NCI-H446 treated with DMSO at 0.1 percent for 48 hours (cell line): Measurements from ENCODE around the gene DNLZ.

ENCODE experiments used
- DNase-seq: peaks from one replicate; lab custom pipeline; 2025; lab: John Stamatoyannopoulos, UW

The DNLZ gene

DNA sequence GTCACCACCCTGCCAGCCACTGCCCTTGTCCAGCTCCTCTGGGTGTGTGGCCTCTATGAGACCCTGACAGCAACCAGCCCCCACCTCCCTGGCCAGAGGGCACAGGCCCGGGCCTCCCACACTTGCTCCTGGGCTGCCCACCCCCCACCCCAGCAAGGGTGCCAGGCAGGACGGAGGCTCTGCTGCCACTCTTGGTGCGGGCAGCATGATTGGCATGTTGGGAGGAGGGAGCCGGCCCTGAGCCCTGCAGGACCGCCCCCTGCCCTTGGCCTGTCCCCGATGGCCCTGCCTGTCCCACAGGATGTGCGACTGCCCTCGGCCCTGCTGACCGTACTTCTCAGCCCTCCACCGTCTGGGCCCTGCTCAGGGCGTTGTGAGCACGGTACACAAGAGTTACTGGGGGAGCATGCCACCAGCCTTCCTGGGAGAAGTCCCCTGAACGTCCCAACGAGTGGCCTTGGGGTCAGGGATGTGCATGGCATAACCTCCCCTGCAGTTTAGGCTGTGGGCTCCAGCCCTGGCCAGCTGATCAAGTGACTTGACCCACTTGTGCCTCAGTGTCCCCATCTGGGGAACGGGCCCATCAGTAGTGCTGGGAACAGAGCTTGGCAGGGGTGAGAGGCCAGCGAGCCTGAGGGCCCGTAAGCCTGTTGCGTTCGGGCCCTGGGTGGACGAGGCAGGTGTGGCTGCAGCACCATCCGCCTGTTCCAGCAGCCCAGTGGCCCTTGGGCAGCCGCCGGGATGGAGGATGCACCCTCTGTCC lies 20.2 kb downstream of the DNLZ start:
- DNase-seq = no peak

GRCh38 chr9:136342181-136343120 lies 21.1 kb downstream of the DNLZ start:
- DNase-seq = no peak

- DNase-seq = no peak
These were observed 21.8 kb downstream of the DNLZ start for GRCh38 chr9:136341769-136342168.

DNA sequence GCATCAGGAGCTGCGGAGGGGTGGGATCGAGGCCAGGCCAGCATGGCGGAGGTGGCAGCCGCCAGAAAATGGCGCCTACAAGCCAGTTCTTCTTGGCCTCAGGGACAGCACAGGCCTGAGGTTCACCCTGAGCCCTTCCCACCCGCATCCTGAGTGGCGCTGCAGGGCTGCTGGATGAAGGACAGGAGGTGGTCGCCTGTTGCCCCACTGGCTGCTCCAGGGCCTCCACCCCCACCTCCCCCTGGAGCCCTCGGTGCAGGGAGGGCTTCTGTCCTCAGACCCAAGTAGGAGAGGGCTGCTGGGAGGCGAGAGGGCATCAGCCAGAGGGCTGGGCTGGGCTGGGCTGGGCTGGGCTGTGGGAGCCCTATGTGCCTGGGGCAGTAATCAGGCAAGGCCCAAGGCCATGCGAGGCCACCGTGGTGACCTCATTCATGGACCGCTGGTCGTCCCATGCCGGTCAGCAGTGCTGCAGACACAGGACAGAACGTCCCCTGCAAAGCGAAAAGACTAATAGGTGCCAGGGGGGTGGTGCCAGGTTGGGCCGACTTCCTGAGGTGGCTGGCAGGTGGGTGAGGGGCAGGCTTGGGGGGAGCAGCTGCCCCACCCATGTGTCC lies 22.4 kb downstream of the DNLZ start:
- DNase-seq = no peak

DNA sequence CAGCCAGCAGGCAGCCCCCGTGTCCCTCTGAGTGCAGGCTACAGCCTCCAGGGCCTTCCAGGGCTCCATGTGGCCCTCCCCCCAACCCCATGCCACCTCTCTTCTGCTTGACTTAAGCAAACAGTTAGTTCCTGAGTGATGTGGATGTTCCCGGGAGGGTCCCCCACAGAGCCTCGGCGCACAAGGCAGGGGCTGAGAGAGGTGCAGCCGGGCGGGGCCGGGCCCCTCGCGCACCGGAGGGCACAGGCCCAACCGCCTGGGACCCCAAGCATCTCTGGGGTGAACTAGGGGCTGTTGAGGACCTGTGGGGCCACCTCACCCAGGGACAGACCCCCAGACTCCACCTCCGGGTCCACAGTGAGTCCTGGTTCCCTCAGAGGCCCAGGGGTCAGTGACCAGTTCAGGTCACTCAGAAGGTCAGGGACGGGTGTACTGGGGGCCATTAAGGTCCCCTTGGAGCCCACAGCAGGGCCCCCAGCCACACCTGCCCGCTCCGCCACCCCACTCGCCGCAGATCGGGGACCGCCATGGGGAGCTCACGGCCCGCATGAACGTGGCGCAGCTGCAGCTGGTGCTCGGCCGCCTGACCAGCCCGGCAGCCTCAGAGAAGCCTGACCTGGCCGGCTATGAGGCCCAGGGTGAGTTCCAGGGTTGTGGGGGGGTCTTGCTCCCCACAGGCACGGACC lies 23.0 kb downstream of the DNLZ start:
- no peak for DNase-seq

DNA sequence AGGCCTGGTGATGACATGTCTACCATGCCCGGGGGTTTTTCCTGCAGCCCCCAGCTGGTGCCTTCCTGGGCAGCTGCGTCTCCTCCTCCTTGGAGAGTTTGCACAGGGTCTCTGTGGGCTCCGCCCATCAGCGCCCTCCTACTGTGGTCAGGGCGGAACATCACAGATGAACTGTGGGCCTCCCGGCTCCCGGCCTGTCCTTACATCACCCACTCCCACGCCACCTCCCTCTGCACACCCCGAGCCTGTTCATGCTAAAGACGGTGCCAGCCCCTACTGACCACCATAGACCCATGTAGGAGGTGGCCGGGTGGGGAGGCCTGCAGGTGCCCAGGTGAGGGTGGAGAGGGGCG lies 23.6 kb downstream of the DNLZ start:
- no peak for DNase-seq

DNA sequence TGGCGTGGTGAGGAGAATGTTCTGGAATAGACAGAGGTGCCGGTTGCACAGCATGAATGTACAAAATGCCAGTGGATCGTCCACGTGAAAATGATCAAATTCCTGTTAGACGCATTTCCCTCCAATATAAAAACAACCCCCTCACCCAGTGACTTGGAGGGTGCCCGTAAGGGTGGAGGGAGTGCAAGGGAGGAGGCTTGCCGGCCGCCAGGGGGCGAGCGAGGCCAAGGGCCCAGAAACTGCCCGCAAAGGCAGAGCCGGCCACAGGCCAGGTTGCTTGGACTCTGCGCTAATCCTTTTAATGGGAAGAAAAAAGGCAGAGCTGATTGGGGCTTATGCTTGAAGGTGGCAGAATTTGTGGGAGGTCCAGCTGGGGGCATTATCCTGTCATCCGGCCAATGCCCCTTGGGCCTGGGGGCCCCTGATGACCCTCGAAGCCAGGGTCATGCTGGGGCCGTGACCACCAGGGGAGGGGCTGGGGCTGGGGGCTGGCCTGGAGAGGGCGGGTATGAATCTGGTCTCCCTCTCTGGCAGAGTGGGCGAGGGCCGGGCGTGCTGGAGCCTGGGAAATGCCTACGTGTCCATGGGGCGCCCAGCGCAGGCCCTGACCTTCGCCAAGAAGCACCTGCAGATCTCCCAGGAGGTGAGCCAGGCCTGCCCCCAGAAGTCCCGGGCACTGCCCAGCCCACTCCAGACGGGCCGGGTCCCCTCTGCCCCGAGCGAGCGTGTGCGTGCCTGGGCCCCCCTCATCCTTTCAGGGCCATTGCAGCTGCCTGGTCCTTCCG lies 24.2 kb downstream of the DNLZ start:
- no peak for DNase-seq

- DNase-seq = no peak
These were observed 25.0 kb downstream of the DNLZ start for GRCh38 chr9:136338511-136338910.

DNA sequence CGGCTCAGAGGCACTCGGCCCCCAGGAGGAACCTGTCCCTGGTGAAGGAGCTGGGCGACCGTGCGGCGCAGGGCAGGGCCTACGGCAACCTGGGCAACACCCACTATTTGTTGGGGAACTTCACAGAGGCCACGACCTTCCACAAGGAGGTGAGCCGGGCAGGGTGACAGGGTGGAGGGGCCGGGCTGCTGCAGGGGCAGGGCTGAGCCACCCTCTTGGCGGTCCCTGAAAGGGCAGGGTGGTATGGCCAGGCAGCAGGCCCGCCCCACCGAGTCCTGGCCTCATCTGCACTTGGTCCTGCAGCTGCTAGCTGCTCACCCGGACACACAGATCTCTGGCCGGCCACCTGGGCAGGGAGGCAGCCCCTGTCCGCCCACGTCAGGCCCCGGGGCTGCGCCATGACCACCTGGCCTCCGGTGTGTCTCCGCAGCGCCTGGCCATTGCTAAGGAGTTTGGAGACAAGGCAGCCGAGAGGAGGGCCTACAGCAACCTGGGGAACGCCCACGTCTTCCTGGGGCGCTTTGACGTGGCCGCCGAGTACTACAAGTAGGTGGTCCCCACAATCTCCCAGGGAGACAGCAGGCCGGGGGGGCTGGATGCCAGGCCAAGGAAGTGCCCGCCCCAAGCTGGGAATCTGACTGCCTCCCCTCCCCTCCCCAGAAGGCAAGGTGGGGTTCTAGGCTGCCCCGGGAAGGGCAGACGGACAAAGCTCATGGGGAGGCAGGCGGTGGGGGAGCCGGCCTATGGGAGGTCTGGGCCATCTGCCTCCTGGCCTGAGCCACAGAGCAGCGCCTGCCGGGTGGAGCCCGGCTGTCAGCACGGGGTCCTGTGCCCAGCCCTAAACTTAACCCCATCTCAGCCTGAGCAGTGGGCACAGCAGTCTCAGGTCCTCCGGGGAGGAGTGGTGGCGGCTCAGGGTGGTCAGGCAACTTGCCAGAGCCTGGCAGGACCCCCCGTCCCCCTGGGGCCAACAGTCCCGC lies 25.8 kb downstream of the DNLZ start:
- DNase-seq = no peak

DNA sequence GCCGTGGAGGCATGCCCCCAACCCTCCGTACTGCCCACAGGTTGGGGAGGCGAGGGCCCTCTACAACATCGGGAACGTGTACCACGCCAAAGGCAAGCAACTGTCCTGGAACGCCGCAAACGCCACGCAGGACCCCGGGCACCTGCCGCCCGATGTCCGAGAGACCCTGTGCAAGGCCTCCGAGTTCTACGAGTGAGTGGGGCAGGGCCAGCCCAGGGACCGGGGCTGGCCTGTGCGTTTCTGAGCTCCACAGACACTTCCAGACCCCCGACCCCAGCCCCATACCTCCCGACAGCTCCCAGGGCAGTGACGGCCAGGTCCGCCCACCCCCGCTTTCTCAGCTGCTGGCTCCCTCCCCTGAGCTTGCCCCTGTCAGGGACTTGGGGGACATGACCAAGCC lies 26.7 kb downstream of the DNLZ start:
- no peak for DNase-seq

DNA sequence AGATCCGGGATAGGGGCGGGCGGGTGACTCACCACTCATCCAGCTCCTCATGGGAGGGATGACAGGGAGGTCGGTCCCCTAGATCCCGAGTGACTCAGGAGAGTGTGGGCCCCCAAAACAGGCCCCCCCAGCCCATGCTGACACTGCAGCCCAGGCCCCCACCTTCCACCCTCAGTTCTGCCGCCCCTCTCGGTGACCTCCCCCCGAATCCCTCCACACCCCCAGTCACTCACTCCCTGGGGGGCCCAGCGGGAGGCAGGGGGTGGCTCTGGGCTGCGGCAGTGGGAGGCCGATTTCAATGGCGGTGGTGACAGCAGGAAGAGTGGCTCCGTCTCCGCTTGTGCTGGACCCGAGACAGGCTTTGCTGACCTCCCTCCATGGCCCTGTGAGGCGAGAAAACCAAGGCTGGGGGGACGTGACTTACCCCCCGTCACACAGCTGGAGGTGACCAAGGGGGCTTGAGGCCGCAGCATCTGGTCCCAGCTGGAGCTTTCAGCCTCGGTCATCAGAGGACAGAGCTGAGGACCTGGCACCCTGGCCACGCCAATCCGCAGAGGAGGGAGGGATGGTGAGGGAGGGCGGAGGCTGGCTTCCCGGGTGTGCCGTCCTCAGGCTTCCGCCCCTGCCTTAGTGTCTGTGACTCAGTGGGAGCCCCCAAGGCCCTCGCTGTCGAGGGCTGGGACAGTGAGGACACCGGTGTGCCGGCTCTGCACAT lies 27.2 kb downstream of the DNLZ start:
- DNase-seq = no peak

DNA sequence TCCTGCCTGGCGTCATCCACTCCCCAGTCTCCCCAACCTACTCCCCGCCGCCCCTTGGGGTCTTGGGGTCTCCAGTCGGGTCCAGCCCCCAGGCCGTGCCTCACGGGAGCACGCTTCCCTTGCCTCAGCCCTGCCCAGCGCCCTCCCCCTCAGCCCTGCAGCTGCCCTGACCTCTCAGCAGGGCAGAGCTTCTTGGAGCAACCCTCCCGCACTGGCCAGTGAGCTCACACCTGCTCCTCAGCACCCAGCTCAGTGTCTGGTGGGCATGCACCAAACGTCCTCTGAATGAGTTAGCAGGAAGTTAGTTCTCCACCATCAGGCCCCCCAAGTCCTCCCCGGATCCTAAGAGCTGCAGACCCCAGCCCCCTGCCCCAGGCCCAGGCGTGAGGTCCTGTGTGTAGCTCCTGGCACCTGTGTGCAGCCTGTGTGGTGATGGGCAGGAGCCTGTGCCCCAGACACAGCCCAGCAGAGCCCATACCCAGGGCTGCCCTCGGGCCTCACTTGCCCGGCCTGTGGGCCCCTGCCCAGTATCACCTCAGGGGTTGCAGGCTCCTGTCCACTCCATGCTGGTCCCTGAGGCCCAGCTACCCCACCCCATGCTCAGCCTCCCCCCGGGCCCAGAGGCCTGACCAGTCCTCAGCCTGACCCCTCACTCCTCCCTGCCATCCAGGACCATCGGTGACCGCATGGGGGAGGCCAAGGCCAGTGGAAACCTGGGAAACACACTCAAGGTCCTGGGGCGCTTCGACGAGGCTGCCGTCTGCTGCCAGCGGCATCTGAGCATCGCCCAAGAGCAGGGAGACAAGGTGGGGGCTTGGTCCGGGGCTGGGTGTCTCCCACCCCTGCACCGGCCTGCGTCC lies 28.0 kb downstream of the DNLZ start:
- no peak for DNase-seq

DNA sequence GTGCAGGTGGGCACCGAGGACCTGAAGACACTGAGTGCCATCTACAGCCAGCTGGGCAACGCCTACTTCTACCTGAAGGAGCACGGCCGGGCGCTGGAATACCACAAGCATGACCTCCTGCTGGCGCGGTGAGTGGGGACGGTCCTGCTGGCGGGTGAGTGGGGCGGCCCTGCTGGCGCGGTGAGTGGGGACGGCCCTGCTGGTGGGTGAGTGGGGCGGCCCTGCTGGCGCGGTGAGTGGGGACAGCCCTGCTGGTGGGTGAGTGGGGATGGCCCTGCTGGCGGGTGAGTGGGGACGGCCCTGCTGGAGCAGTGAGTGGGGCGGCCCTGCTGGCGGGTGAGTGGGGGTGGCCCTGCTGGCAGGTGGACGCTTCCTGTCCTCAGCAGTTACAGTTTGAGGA lies 29.0 kb downstream of the DNLZ start:
- no peak for DNase-seq

GRCh38 chr9:136333486-136333885 lies 30.1 kb downstream of the DNLZ start:
- no peak for DNase-seq

GRCh38 chr9:136333045-136333444 lies 30.5 kb downstream of the DNLZ start:
- no peak for DNase-seq

DNA sequence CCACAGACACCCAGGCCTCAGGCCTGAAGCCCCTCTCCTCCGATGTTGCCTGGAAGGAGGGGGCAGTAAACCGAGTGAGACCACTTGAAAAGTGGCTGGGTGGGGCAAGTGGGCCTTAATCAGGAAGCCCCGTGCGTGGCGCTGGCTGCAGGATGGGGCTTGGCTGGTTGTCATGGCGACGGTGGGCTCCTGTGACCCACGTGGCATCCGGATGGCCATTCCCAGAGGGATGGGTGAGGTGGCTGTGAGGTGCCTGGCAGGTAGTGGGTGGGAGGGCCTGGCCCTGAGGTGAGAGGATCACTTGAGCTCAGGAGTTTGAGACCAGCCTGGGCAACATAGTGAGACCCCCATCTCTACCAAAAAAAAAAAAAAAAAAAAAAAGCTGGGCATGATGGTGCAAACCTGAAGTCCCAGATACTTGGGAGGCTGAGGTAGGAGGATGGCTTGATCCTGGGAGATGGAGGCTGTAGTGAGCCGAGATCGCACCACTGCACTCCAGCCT lies 31.0 kb downstream of the DNLZ start:
- DNase-seq = no peak

DNA sequence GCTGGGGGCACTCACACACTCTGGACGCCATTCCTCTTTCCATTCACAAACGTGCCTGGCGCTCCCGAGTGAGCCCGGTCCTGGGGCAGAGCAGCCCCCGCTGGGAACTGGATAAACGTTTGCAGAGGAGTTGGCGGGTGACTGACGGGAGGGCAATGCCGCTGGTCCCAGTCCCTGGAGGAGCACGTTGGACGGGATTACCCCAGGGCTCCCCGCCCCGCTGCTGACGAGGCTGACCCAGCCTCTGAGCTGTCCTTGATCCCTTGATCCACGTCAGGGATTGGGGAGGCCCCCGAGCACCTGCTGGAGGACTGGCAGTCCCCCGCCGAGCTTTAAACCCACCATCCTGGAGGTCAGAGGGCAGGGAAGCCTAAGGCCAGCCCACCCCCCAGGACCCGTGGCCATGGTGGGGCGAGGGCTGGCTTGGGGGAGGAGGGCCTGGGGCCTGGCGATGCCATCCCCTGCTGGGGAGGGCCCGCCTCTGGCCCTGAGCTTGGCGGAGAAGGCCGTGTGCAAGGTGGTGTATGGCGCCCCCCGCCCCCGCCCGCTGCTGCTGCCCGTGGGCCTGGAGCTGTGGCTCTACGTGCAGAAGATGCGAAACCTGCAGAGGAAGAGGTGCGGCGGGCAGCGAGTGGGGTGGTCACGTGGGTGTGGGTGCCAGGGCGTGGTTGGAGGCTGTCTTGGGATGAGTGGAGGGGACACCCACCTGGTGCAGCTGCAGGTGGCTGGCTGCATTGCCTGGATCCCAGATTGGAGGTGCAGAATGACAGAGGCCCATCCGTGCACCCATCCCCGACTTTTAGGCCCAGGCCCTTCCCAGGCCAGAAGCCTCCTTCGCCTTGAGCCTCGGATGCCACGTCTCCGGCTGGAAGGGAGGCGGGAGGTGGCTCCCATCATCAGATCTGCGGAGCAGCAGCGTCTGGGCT lies 31.7 kb downstream of the DNLZ start:
- DNase-seq = no peak
